ENCODE results near the gene SAP30L. TPM values are rescaled to one million over a fixed set of nuclear protein-coding genes. Genes with fewer than 3 reads are reported as not detected.

SAP30L gene
- polyA plus RNA-seq, 1 donor (not counting 4 experiments of a cell fraction or from before 2014, with no cell fraction given), result 42.1 TPM

GRCh38 chr5:154470137-154470536 lies 24.3 kb downstream of the SAP30L start:
- Histone ChIP-seq H3K9me3 (ENCODE audit: control insufficient read depth, low read depth, low read length) (no peaks in the 10 kb centered on the region), H3K4me1 (ENCODE audit: control insufficient read depth, extremely low read depth, insufficient read depth, low read length) (no peaks in the 10 kb centered on the region), H4K20me1 (ENCODE audit: control insufficient read depth, extremely low read depth, insufficient read depth, low read length) (no peaks in the 10 kb centered on the region), H3K27me3 (ENCODE audit: control insufficient read depth, extremely low read depth, insufficient read depth, low read length) (peaks cover 52% of the 10 kb centered on the region), H3K9ac (ENCODE audit: control insufficient read depth, extremely low read depth, insufficient read depth, low read length) (no peak overlapping the region), H3K4me2 (ENCODE audit: control insufficient read depth, extremely low read depth, insufficient read depth, low read depth, low read length) (no peak overlapping the region), H3K79me2 (ENCODE audit: control insufficient read depth, insufficient read depth, low read length) (no peaks in the 10 kb centered on the region), H3K27ac (ENCODE audit: control insufficient read depth, insufficient read depth, low read length) (no peak overlapping the region), H2AFZ (ENCODE audit: control insufficient read depth, low read length) (no peak overlapping the region), H3K36me3 (ENCODE audit: control insufficient read depth in 2 of 2, extremely low read depth in 1 of 2, insufficient read depth in 2 of 2, low read length in 2 of 2) (no peaks in the 10 kb centered on the region), H3K9me1 (ENCODE audit: control insufficient read depth, extremely low read depth, insufficient read depth, low read length) (no peaks in the 10 kb centered on the region), H3K4me3 (ENCODE audit: control insufficient read depth in 2 of 3, extremely low read depth in 1 of 3, insufficient read depth in 2 of 3, low read depth in 1 of 3, low read length in 3 of 3) (no peak overlapping the region)
- DNase-seq (ENCODE audit: low read depth, low spot score) (no peak), FAIRE-seq (no peak)
- TF ChIP-seq CTCF (optimal IDR thresholded peaks at IDR 0.05 in 1 of 3, IDR thresholded peaks at IDR 0.05 in 1 of 3, conservative IDR thresholded peaks at IDR 0.05 in 1 of 3; ENCODE audit: extremely low read depth in 1 of 3, insufficient read depth in 2 of 3, low read length in 3 of 3), result no peak
- no peak for TF ChIP-seq EZH2 (IDR thresholded peaks at IDR 0.05; ENCODE audit: low read length)
- dilution Hi-C loops (cut with MboI; ENCODE audit: extremely low pct_ligation_motif_present, low sequenced_read_pairs), result loop anchor here (10.0 kb wide), 1 partner anchor 135 kb away; no protein-coding TSS in a partner anchor

- no peak overlapping the region for H3K27ac ChIP-seq (ENCODE audit: control insufficient read depth, insufficient read depth, low read length)
- no peak for TF ChIP-seq EZH2 (IDR thresholded peaks at IDR 0.05; ENCODE audit: low read length)
- no peak overlapping the region for H2AFZ ChIP-seq (ENCODE audit: control insufficient read depth, low read length)
- no peak for FAIRE-seq
- peak overlapping the region; percentile 57 for H3K4me2 ChIP-seq (ENCODE audit: control insufficient read depth, extremely low read depth, insufficient read depth, low read depth, low read length)
- no peaks in the 10 kb centered on the region for H3K9me3 ChIP-seq (ENCODE audit: control insufficient read depth, low read depth, low read length)
- H3K36me3 ChIP-seq (ENCODE audit: control insufficient read depth in 2 of 2, extremely low read depth in 1 of 2, insufficient read depth in 2 of 2, low read length in 2 of 2), result no peaks in the 10 kb centered on the region
- DNase-seq (ENCODE audit: low read depth, low spot score), result no peak
- H3K4me3 ChIP-seq (ENCODE audit: control insufficient read depth in 2 of 3, extremely low read depth in 1 of 3, insufficient read depth in 2 of 3, low read depth in 1 of 3, low read length in 3 of 3), result peak overlapping the region in 1 of 3 experiments; percentile 16
- H3K4me1 ChIP-seq (ENCODE audit: control insufficient read depth, extremely low read depth, insufficient read depth, low read length), result peaks cover 2% of the 10 kb centered on the region
- H3K9me1 ChIP-seq (ENCODE audit: control insufficient read depth, extremely low read depth, insufficient read depth, low read length), result no peaks in the 10 kb centered on the region
- H3K79me2 ChIP-seq (ENCODE audit: control insufficient read depth, insufficient read depth, low read length), result no peaks in the 10 kb centered on the region
- no peak overlapping the region for H3K9ac ChIP-seq (ENCODE audit: control insufficient read depth, extremely low read depth, insufficient read depth, low read length)
- dilution Hi-C loops (cut with MboI; ENCODE audit: extremely low pct_ligation_motif_present, low sequenced_read_pairs), result loop anchor here (10.0 kb wide), 1 partner anchor 134 kb away; no protein-coding TSS in a partner anchor
- H4K20me1 ChIP-seq (ENCODE audit: control insufficient read depth, extremely low read depth, insufficient read depth, low read length), result no peaks in the 10 kb centered on the region
- H3K27me3 ChIP-seq (ENCODE audit: control insufficient read depth, extremely low read depth, insufficient read depth, low read length), result peaks cover 62% of the 10 kb centered on the region
Observed at GRCh38 chr5:154470947-154471870, 25.4 kb downstream of the SAP30L start.

Measured in keratinocyte (primary cell).